Adrenal gland (tissue), 5 donors: ENCODE measurements around the gene ABO.

Experiments used
- POLR2A ChIP-seq, 2 donors: fragments of 450-650 bp; IDR thresholded peaks; one replicate each; pipeline ENCODE4 v1.6.1; 2017; ENCODE audit warnings: antibody characterized with exemption in 2 of 2, mild to moderate bottlenecking in 2 of 2, moderate library complexity in 1 of 2
- TF ChIP-seq, protein P1 (sequence below), 6 experiments: fragments of 450-650 bp in 4 of 6; fragments of 200-600 bp in 2 of 6; sonication (generic) in 1 of 6; IDR thresholded peaks; 1 replicate in 5 of 6; 2 replicates in 1 of 6; pipeline versions ENCODE4 v1.5.1 to v1.8.0; 2016 to 2021; ENCODE audit warnings: antibody characterized with exemption in 6 of 6, mild to moderate bottlenecking in 2 of 6, moderate library complexity in 1 of 6
- donor health status: DM: no; HTN: no; CAD: no.

GRCh38 chr9:133273819-133274218 lies 1.2 kb downstream of the ABO start:
- TF ChIP-seq POLR2A (IDR thresholded peaks at IDR 0.05): no peak
- TF ChIP-seq, protein P1, sequence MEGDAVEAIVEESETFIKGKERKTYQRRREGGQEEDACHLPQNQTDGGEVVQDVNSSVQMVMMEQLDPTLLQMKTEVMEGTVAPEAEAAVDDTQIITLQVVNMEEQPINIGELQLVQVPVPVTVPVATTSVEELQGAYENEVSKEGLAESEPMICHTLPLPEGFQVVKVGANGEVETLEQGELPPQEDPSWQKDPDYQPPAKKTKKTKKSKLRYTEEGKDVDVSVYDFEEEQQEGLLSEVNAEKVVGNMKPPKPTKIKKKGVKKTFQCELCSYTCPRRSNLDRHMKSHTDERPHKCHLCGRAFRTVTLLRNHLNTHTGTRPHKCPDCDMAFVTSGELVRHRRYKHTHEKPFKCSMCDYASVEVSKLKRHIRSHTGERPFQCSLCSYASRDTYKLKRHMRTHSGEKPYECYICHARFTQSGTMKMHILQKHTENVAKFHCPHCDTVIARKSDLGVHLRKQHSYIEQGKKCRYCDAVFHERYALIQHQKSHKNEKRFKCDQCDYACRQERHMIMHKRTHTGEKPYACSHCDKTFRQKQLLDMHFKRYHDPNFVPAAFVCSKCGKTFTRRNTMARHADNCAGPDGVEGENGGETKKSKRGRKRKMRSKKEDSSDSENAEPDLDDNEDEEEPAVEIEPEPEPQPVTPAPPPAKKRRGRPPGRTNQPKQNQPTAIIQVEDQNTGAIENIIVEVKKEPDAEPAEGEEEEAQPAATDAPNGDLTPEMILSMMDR (IDR thresholded peaks at IDR 0.05): no peak
